Activated T-cell treated with anti-CD3 and anti-CD28 coated beads, Interleukin-2, amount 50 U/mL, for 4 hours (primary cell): Measurements from ENCODE around the gene RAC3. TPM values are rescaled to one million over a fixed set of nuclear protein-coding genes. Genes with fewer than 3 reads are reported as not detected.
A peak's percentile ranks its signal among the peaks of the same experiment; 100 is the strongest.

Experiments
- ATAC-seq, 2 donors: fragments of 200-7000 bp; cut with Tn5 transposase; one replicate each; pipeline ENCODE4 v1.10.0; 2021
- DNase-seq: peaks from one replicate; pipeline ENCODE4 v3.0.0-alpha.2; 2020
- H3K27me3 Mint-ChIP-seq: one replicate; pipeline ENCODE4 v1.8.0; 2021; ENCODE audit warnings: low read depth, mixed read lengths
- H3K36me3 Mint-ChIP-seq: one replicate; pipeline ENCODE4 v1.8.0; 2022; ENCODE audit warnings: mixed read lengths; ENCODE audit not compliant: insufficient read depth
- H3K4me1 Mint-ChIP-seq: one replicate; pipeline ENCODE4 v1.8.0; 2021; ENCODE audit warnings: low read depth, mixed read lengths
- H3K4me3 Mint-ChIP-seq: one replicate; pipeline ENCODE4 v1.8.0; 2021; ENCODE audit warnings: mild to moderate bottlenecking, moderate library complexity, mixed read lengths
- H3K9me3 Mint-ChIP-seq: one replicate; pipeline ENCODE4 v1.8.0; 2021; ENCODE audit warnings: mixed read lengths
- total RNA-seq, 3 donors: library from RNA; stranded (reverse); gene quantifications; one replicate each; pipeline ENCODE4 v1.2.1, GENCODE V29; 2021

Gene RAC3
- total RNA-seq, 3 donors from 2014 or later = 4.1 to 7.7 (median 4.8) TPM

DNA sequence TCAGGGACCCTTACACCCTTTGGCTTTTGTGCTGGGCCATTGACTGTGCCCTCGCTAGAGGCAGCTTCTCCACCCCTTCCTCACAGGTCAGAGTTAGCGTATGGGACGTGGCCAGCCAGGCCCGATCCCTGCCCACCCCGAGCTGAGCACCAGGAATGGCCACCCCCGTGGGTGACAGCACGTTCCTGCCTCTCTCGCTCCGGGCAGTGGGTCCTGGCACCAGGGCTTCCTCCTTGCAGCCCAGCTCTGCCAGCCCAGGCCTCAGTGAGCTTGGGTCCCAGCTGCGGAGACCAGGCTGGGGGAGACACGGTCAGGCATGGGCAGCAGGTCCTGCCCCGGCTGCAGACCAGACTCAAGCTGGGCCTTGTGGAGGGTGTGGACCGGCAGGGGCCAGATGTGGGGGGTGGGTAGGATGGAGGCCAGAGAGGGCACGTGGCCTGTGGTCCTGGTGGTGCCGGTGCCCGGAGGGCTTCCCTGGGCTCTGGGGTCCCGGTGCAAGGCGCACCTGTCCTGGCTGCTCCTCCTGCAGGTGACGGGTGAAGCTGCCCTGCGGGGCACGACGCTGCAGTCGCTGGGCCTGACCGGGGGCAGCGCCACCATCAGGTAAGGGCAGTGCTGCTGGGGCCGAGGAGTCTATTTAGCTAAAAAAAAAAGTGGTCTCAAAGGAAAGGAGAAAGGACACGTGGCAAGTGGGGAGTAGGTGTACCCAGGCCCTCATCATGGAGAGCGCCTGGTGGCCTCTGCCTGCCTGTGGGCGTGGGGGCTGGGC lies 35.8 kb upstream of the RAC3 start:
- H3K27me3 Mint-ChIP-seq = no peaks in the 10 kb centered on the region
- no peaks in the 10 kb centered on the region for H3K9me3 Mint-ChIP-seq
- H3K36me3 Mint-ChIP-seq = peaks cover 2% of the 10 kb centered on the region
- ATAC-seq = no peak
- no peaks in the 10 kb centered on the region for H3K4me1 Mint-ChIP-seq
- DNase-seq = no peak
- H3K4me3 Mint-ChIP-seq = no peak overlapping the region

DNA sequence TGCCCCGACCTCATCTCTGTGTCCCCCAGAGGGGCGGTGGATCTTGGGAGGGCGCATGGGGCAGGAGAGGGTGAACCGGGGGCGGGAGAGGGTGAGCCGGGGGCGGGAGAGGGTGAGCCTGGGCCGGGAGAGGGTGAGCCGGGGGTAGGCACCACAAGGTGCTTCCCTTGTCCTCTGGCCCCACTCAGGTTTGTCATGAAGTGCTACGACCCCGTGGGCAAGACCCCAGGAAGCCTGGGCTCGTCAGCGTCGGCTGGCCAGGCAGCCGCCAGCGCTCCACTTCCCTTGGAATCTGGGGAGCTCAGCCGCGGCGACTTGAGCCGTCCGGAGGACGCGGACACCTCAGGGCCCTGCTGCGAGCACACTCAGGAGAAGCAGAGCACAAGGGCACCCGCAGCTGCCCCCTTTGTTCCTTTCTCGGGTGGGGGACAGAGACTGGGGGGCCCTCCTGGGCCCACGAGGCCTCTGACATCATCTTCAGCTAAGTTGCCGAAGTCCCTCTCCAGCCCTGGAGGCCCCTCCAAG lies 35.2 kb upstream of the RAC3 start:
- H3K9me3 Mint-ChIP-seq = no peaks in the 10 kb centered on the region
- H3K36me3 Mint-ChIP-seq = no peaks in the 10 kb centered on the region
- DNase-seq (no peak), ATAC-seq (no peak)
- no peaks in the 10 kb centered on the region for H3K27me3 Mint-ChIP-seq
- H3K4me1 Mint-ChIP-seq = no peaks in the 10 kb centered on the region
- H3K4me3 Mint-ChIP-seq = no peak overlapping the region

DNA sequence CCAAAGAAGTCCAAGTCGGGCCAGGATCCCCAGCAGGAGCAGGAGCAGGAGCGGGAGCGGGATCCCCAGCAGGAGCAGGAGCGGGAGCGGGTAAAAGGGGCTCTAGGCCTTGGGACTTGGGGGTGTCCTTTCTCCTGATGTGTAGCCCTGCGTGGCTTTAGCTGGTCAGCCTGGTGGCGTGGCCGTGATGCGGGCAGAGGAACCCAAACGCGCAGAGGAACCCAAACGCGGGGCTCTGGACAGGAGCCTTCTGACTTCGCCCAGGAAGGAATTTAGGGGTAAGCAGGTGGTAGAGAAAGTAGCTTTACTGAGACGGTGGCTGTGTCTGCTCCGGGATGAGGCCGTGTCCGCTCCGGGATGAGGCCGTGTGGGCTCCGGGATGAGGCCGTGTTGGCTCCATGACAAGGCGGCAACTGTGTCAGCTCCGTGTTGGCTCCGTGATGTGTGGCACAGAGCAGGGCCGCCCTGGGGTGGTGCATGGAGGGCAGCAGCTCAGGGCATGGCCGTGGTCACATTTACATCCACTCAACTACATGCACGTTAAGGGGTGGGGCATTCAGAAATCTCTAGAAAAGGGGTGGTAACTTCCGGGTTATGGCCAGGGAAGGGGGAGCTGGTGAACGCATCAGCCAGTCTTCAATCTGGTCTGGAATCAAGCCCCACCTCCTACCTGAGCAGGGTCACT lies 34.6 kb upstream of the RAC3 start:
- no peaks in the 10 kb centered on the region for H3K4me1 Mint-ChIP-seq
- no peak for DNase-seq
- no peaks in the 10 kb centered on the region for H3K36me3 Mint-ChIP-seq
- no peak overlapping the region for H3K4me3 Mint-ChIP-seq
- H3K9me3 Mint-ChIP-seq = no peaks in the 10 kb centered on the region
- ATAC-seq = no peak
- no peaks in the 10 kb centered on the region for H3K27me3 Mint-ChIP-seq

DNA sequence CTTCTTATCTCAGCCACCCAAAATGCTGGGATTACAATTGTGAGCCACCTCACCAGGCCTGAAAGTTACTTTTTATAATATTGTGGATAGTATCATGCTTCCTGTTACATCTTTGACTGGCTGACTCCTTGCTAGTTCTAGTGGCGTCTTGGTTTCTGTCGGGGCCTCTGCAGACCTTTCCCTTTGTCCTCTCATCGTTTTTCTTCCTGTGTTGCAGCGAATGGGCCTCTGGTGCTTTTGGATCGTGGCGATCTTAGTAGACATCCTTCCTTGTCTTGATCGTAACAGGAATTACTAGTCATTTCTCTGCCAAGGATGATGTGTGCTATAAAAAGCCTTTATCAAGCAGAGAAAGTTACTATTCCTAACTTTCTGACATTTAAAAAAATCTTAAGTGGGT lies 33.3 kb upstream of the RAC3 start:
- ATAC-seq (no peak), DNase-seq (no peak)
- H3K27me3 Mint-ChIP-seq = no peaks in the 10 kb centered on the region
- H3K9me3 Mint-ChIP-seq = no peaks in the 10 kb centered on the region
- no peaks in the 10 kb centered on the region for H3K36me3 Mint-ChIP-seq
- no peak overlapping the region for H3K4me3 Mint-ChIP-seq
- H3K4me1 Mint-ChIP-seq = no peaks in the 10 kb centered on the region

DNA sequence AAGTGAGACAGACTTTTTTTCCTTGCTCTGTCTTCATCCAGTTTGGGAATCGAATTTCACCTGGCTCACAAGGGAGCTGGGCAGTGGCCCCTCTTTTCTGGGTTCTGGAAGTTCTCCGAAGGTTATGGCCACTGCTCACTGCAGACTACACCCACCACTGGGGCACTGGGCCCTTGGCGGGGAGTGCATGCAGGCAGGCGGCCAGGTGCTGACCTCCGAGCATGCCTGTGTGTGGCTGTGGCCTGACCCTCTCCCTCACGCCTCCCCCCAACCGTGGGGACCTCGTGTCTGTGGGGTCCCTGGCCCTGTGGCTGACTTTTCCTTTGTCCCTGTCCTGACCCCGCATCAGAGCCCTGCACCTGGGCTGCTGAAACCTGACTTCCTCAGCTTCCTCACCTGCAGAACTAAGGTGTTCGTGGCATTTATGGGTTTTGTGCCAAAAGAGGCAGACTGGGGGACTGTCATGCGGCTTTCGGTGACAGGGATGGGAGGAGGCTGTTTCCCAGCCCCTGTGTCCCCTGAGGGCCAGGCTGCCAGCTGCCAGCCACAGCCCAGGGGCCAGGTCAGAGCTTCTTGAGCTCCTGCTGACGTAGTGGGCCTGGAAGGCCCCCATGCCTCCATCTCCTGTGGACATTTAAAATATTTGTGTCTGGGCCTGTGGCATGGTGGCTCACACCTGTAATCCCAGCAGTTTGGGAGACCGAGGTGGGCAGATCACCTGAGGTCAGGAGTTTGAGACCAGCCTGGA lies 32.6 kb upstream of the RAC3 start:
- no peaks in the 10 kb centered on the region for H3K9me3 Mint-ChIP-seq

DNA sequence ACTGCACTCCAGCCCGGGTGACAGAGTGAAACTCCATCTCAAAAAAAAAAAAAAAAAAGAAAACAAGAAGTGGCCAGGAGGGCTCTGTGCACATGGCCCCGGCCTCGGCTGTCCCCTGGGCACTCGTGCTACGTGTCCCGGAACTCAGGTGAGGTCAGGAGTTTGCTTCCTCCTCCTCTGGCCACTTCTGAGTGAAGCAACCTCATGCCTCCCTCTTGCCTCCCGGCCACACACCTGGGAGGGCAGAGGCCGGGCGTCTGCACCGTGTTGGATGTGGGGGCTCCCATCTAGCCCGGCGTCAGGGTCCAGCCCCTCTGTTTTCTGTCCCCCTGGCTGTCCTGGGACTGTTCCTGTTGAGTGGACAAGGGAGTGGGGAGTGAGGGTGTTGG lies 31.9 kb upstream of the RAC3 start:
- ATAC-seq (no peak), DNase-seq (no peak)
- H3K9me3 Mint-ChIP-seq = no peaks in the 10 kb centered on the region
- H3K27me3 Mint-ChIP-seq = no peaks in the 10 kb centered on the region
- no peaks in the 10 kb centered on the region for H3K36me3 Mint-ChIP-seq
- H3K4me1 Mint-ChIP-seq = no peaks in the 10 kb centered on the region
- H3K4me3 Mint-ChIP-seq = no peak overlapping the region

More for the DNA sequence above, 32.6 kb upstream of the RAC3 start:
- no peaks in the 10 kb centered on the region for H3K36me3 Mint-ChIP-seq
- ATAC-seq (no peak), DNase-seq (no peak)
- H3K4me3 Mint-ChIP-seq = no peak overlapping the region
- no peaks in the 10 kb centered on the region for H3K4me1 Mint-ChIP-seq
- no peaks in the 10 kb centered on the region for H3K27me3 Mint-ChIP-seq

DNA sequence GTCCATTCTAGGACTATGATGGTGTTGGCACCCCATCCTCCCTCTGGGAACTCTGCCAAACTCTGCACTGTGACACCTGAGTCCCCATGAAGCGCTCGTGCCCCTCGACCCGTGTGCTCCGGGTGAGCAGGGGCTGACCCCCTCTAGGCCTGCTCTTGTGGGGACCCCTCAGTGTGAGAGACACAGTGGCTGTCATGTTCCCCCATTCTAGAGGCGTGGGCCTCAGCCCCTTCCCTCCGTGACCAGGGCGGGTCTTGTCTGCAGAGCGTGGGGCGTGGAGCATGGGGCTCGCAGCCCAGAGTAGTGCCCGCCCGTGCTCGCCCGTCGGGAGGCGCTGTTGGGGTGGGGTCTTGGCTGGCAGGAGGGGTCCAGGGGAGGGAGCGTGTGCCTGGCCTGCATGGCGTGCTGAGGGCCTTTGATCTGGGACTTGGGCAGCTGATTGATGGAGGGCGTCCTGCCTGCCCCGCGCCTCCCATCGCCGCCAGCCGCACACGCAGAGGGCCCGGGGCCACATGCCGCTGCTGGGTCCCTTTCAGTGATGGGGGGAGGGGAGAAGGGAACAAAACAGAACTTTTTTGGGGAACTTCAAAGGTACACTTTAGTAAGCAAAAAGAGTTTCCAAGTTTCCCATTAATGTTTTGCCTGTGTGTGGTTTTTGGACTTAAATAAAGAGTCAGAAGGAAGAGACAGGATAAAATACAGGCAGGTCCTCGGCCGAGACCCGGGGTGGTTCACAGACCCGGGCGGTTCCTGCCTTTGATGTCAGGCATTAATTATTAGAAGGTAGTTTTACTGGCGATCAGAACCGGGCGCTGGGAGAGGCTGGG lies 31.3 kb upstream of the RAC3 start:
- Mint-ChIP-seq H3K27me3 (no peaks in the 10 kb centered on the region), H3K36me3 (no peaks in the 10 kb centered on the region), H3K4me1 (no peaks in the 10 kb centered on the region), H3K9me3 (no peaks in the 10 kb centered on the region), H3K4me3 (no peak overlapping the region)
- DNase-seq (no peak), ATAC-seq (no peak)

DNA sequence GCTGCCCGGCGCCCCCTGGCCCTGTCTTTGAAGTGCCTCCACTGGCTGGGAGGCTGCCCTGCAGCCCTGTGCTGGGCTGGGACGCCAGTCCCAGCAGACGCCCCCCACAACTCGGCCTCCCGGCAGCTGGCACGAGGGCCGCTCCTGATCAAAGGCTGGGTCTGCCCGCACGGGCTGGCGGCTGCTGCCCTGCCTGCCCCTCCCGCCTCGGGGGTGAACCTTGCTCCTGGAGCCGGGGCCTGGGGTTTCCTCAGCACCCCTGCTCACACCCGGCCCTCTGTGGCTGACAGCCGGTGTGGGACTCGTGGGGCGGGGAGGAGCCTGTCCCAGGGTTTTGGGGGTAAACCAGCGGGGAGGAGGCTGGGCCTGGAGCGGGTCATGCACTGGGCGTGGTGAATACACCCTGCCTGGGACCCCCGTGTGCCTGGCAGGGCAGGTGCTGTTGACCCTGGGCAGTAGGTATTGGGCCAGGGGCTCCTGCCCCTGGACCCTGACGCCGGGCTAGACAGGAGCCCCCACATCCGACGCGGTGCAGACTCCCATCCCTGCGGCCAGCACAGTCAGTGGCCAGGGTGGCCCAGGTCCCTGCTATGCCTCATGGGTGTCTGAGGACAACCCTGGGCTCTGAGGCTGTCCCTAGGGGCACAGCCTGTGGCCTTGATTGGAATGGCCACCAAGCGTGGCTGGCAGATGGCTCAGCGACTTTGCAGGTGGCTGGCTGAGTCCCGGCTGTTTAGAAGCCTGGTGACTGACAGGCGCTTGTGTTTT lies 30.5 kb upstream of the RAC3 start:
- no peak for DNase-seq
- no peaks in the 10 kb centered on the region for H3K27me3 Mint-ChIP-seq
- H3K9me3 Mint-ChIP-seq = no peaks in the 10 kb centered on the region
- no peak overlapping the region for H3K4me3 Mint-ChIP-seq
- ATAC-seq = no peak
- H3K4me1 Mint-ChIP-seq = no peaks in the 10 kb centered on the region
- no peaks in the 10 kb centered on the region for H3K36me3 Mint-ChIP-seq

DNA sequence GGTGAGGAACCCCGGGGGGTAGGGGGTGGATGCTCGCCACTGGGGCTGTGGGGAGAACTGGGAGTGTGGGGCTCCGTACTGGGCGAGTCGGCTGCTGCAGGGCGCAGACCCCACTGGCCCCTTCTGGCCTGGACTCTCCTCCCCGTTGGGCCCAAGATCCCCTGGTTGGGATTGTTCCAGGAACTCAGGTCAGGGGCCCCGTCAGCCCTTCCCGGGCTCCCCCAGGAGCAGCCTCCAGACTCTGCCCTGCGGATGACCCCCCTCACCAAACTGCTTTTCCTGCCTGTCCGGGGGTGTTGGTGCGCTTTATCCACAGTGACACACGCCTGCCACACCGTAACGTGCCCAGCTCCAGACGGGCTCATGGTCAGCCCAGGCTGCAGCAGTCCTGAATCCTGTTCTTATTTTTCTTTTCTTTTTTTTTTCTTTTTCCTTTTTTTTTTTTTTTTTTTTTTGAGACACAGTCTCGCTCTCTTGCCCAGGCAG lies 29.9 kb upstream of the RAC3 start:
- Mint-ChIP-seq H3K27me3 (no peaks in the 10 kb centered on the region), H3K36me3 (no peaks in the 10 kb centered on the region), H3K9me3 (no peaks in the 10 kb centered on the region), H3K4me3 (no peak overlapping the region), H3K4me1 (no peaks in the 10 kb centered on the region)
- DNase-seq (no peak), ATAC-seq (no peak)

DNA sequence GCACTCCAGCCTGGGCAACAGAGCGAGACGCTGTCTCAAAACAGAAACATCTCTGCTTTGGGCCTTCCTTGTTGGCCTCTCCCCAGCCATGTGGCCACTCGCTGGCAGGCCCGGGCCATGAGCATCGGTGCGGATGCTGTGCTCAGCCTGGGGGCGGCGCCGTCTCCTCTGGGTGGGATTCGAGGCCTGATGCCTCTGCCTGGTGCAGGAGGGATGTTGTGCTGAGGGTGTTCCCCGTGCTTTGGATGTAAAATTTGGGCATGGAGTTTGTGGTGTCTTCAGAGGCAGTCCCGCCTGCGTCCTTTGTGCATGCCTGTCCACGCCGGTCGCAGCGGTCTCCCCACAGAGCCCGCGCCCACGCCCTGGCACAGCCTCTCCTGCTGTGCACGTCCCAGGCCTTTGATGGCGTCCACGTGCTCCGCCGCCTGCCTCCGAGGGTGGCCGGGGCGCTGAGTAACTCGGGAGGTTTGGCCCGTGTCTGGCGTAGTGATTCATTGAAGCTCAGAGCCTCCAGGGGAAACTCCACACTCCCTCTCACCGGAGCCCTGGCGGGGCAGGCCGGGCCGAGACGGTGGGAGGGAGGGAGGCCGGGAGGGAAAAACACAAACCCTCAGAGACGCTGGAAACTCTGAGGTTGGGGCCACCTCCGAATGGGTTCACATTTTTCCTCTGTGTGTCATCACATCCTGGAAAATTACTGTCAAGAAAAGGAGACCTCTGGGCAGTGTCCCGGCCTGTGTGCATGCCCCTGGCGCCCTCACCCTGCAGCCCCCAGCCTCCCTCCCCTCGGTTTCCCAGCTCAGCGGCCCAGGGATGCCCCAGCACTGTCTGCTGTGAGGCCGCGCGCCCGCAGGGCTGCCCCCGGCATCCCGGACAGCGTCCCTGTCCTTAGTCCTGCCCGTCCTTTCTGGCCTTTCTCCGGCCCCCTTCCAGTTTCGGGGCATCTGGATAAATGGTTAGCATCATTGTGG lies 27.8 kb upstream of the RAC3 start:
- no peak overlapping the region for H3K4me3 Mint-ChIP-seq
- ATAC-seq (peak; percentile 65 to 83), DNase-seq (no peak)
- no peaks in the 10 kb centered on the region for H3K9me3 Mint-ChIP-seq
- no peaks in the 10 kb centered on the region for H3K36me3 Mint-ChIP-seq
- H3K4me1 Mint-ChIP-seq = no peaks in the 10 kb centered on the region
- H3K27me3 Mint-ChIP-seq = no peaks in the 10 kb centered on the region

DNA sequence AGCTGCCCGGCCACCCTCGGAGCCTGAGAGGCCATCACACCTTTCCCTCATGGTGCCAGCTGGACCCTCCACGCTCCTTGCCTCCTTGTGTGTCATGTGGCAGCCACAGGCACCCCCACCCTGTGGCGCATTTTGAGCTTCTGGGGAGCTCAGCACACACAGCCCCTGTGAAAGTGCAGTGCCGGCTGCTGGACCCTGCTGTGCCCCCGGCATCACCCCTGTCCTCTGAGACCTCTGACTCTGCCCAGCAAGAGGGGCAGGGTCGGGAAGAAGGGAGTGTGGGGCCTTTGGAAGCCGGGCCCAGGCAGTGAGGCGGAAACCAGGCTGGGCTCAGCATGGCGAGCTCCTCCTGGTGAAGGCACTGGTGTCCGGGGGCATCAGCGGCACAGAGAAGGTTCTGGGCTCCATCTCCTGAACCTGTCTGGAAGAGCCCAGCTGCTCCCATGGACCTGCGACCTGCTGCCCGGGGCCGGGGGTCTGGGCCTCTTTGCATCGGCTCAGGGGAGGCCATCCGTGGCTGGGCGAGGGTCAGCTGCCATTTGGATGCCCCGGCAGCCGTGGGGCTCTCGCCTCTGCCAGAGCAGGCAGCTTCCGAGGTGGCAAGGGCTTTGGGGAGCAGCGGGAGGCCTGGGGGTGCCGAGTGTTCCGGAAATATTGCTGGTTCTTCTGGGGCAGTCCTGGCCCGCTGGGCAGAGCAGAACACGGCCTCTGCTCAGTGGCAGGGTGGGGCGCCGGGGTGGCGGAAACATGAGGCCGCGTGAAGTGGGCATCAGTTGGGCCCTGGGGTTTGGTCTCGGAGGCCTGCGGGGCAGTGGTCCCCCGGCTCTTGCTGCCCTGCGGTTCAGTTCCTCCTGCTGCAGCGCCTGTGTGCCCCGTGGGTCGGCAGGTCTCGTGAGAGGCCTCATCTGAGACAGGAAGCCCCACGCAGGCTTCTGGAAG lies 26.7 kb upstream of the RAC3 start:
- Mint-ChIP-seq H3K9me3 (no peaks in the 10 kb centered on the region), H3K4me1 (no peaks in the 10 kb centered on the region), H3K36me3 (no peaks in the 10 kb centered on the region), H3K27me3 (no peaks in the 10 kb centered on the region), H3K4me3 (no peak overlapping the region)
- ATAC-seq = no peak
- DNase-seq = no peak
